GM18499 (cell line): Measurements from ENCODE around the gene LGALS3.

Experiments used
- ATAC-seq: cut with Tn5 transposase; IDR thresholded peaks from one replicate; pipeline ENCODE4 v1.9.1; 2021; ENCODE audit warnings: moderate number of reproducible peaks; ENCODE audit not compliant: insufficient read depth, unreplicated experiment

The LGALS3 gene

GRCh38 chr14:55128386-55129085 lies 516 bp upstream of the LGALS3 start:
- no peak for ATAC-seq

- ATAC-seq = no peak
These were observed 560 bp downstream of the LGALS3 start for GRCh38 chr14:55129428-55130195.

DNA sequence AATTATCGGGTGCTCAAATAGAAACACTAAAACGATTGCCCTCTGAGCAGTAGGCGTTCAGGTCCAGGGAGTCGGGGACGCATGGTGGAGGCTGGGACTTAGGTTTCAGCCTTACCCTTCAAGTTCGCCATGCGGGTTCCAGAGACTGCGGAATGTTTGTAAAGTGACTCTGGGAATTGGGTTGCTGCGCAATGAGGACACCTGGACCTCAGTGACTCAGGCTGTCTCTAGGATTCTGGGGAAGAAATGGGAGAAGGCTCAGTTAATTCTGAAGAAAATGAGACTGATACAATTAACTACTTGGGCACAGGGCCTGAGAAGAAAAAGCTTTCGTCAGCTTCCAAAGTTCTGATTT lies 1.1 kb downstream of the LGALS3 start:
- no peak for ATAC-seq

DNA sequence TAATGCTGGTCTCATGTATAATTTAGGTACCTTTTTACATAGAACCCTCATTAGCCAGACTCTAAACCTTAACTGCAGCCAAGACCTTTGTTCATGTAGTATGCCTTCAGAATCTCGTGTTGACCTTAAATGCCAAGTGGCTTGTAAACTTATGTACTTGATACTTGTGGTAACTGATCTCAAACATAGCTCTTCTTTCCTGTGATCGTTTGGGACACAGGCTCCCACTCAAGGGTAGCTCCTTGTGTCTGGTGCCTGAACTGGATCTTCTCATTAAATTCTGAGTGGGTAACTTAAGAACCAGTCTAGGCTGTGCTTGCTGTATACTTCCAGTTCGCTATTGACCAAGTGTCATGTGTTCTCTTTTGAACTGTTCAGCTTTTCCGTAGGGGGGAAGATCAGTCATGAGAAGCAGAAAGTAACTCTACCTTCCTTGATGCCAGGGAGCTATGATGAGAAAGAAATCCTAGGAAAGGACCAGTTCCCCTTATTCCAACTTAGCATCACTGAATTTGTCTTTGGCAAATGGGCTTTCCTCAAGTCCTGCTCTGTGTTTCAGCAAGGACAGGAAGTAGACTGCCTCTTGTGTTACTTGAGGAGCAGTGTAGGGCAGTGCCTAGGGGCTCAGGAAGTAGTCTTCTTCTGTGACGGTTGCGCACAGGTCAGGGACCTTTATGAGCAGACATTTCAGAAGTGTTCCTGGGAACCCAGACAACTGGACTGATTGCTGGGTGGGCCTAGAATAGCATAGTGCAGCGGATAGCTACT lies 2.5 kb downstream of the LGALS3 start:
- no peak for ATAC-seq

DNA sequence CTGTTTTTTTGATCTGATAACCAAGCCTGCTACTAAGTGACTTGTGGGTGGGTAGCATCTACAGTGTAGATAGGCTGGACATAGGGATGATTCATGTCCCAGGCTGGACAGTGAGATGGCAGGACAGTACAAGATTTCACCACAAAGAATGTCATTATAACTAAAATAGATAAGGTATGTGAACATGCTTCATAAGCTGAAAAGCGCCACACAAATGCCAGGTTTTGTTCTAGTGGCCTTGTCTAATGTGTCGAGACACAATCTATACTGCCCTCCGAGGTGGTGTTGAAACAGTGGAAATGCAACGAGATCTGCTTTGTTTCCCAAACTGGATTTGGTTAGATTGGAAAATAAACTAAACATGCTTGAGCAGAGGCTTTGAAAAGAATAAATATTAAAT lies 4.4 kb downstream of the LGALS3 start:
- no peak for ATAC-seq

DNA sequence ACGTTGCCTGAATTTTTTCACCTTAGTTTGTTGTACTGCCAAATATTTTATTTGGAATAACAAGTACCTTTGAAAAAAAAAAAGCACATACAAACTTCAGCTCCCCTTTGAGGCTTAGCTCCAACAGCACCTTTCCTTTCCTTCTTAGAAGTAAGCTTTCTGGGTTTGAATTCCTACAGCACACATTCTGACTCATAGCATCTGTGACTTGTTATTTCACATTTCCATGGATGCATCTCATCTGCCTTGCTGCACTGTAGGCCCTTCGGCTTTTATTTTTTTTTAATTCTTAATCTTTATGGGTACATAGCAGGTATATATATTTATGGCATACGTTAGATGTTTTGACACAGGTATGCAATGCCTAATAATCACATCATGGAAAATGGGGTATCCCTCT lies 7.2 kb downstream of the LGALS3 start:
- no peak for ATAC-seq

- ATAC-seq = no peak
These were observed 8.1 kb downstream of the LGALS3 start for GRCh38 chr14:55136885-55137786.

DNA sequence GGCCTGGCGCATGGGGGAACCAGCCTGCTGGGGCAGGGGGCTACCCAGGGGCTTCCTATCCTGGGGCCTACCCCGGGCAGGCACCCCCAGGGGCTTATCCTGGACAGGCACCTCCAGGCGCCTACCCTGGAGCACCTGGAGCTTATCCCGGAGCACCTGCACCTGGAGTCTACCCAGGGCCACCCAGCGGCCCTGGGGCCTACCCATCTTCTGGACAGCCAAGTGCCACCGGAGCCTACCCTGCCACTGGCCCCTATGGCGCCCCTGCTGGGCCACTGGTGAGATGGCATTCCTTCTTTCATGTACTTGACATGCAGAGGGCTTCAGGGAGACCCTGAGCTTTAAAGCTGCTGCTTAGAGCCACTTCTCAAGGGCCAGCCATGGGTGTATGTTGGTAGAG lies 9.0 kb downstream of the LGALS3 start:
- no peak for ATAC-seq

- no peak for ATAC-seq
These were observed 10.1 kb downstream of the LGALS3 start for GRCh38 chr14:55139141-55139540.

DNA sequence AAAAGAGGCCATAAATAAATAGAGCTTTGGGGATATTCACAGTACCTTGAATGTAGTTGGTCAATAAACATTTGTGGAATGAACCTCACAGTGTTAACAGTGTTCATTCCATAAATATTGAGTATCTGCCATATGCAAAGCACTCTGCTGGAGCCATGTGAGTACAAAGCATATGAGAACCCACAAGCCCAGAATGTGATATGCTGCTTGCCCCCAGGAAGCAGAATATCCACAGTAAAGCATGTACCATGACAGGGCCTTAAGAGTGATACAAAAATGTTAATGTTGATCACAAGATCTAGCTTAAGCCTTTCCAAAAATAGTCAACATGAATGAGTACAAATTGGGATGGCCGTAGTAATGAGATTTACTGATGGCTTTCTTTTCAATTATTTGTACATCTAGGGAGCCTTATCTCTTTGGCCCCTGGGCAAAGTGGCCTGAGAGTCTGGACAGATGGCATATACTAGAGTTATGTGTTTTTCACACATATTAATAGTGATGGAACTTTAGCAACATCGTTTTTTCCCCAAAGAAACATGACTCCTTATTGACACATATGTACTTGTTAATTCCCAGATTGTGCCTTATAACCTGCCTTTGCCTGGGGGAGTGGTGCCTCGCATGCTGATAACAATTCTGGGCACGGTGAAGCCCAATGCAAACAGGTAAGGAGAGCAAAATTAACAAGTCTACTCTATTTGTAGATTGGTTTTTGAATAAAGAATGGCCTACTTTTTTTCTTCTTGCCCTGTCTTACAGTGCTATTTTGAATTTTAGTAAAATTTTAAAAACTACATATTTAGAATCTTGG lies 10.9 kb downstream of the LGALS3 start:
- ATAC-seq = no peak

- no peak for ATAC-seq
These were observed 12.8 kb downstream of the LGALS3 start for GRCh38 chr14:55141825-55142224.

- ATAC-seq = no peak
These were observed 13.4 kb downstream of the LGALS3 start for GRCh38 chr14:55142466-55142865.

GRCh38 chr14:55146425-55146824 lies 17.4 kb downstream of the LGALS3 start:
- no peak for ATAC-seq

DNA sequence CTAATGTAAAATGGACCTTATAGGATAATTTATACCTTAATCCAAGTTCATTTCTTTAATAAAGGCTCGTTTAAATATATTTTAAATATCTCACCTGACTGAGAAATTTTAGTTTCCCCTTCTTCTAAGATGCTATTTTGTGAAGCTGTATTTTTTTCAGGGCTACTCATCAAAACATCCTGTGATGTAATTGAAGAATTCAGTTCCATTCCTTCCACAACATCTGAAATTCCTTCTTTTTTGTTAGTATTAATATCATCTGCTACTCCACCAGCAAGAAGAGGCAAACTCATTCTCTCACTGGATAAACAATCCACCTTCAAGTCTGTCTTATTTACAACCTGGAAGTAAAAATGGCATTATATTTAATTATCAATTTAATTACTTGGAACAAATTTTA lies 22.5 kb downstream of the LGALS3 start:
- ATAC-seq = no peak

DNA sequence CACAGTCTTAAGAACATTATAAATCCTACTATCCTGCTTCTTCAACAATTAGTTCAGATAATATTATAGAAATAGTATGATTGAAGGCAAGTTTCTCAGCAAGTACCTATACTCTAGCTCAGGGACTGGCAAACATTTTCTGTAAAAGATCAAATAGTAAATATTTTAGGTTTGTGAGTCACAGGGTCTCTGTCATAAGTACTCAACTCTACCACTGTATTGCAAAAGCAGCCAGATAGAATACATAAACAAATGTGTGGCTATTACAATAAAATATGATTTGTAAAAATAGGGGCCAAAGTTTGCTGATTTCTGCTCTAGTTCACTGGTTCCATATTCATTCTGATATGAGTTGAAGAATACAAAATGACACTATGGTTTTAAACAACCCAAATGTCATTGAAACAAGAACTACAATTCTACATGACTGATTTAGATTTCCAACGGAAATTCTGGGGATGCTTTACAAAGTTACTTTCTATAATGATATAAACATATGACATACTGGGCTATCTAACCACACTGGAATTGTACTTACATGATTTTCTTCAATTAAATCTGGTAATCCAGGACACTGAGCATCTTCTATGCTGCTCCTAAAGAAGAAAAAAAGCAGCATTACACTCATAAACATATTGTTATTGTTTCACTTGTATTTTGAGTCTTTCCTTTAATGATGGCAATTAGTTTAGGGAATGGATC lies 23.2 kb downstream of the LGALS3 start:
- no peak for ATAC-seq

DNA sequence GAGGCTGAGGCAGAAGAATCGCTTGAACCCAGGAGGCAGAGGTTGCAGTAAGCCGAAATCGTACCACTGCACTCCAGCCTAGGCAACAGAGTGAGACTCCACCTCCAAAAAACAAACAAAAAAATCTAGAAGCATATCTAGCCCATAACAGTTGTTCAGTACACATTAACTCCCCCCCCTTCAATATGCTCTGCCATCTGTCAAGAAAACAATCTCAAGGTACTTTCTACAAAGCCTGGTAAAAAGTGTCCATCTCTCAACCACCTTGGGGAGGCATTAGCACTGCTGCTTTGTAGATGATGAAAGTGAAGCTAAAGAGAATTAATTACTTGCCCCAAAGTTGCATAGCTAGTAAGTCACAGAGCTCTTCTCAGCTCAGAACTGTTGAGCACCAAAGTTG lies 24.9 kb downstream of the LGALS3 start:
- no peak for ATAC-seq

- ATAC-seq = no peak
These were observed 28.0 kb downstream of the LGALS3 start for GRCh38 chr14:55157080-55157479.

DNA sequence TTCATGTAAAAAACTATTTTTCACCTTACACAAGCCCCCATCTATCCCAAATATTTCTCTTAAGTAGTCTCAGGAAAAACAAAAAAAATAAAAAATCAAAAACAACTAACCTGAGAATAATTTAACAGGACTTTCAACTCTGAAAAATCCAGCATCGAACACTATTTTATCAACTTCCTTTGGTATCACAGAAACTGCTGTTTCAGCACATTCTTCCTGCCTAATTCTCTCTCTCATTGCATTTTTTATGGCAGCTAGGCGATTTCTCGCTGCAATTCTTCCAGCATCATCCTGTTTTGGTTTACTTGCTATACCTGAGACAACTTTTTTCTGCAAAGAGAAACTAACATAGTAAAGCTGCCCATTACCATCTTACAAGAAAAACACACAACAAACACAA lies 29.4 kb downstream of the LGALS3 start:
- no peak for ATAC-seq

DNA sequence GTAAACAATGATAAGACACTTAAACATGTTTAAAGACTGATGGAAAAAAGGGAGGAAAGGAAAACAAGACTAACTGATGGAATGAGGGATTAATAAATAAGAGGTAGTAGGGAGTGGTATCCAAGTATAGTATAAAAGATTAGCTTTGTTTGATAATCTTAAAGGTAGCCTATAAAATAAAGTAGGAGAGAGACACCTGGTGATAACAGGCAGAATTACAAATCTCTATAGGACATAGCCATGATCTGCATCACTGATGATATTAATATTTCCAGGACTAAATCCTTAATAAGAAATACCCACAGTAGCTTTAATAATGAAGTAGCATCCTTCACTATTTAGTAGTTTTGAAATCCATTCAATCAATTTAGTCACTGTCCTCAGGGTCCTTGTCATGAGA lies 31.9 kb downstream of the LGALS3 start:
- ATAC-seq = no peak
